Upper lobe of left lung (tissue), 4 donors: Measurements from ENCODE around the gene AGAP1.

Source experiments
- EP300 ChIP-seq, 4 donors: sonication (generic); formaldehyde crosslinking; IDR thresholded peaks; one replicate each; pipeline ENCODE4 v1.5.1; 2017; ENCODE audit warnings: antibody characterized with exemption in 4 of 4, control low read depth in 2 of 4
- POLR2A ChIP-seq, 4 donors: fragments of 450-650 bp; IDR thresholded peaks; one replicate each; pipeline ENCODE4 v1.5.1; 2016 to 2017; ENCODE audit warnings: antibody characterized with exemption in 4 of 4, mild to moderate bottlenecking in 2 of 4
- POLR2AphosphoS5 ChIP-seq, 2 donors: sonication (generic); formaldehyde crosslinking; IDR thresholded peaks; one replicate each; pipeline ENCODE4 v1.5.1; 2017; ENCODE audit warnings: antibody characterized with exemption in 2 of 2
- TF ChIP-seq, protein P1 (sequence below), 6 experiments: fragments of 450-650 bp in 4 of 6; fragments of 200-600 bp in 2 of 6; sonication (generic) in 2 of 6; IDR thresholded peaks; one replicate each; pipeline ENCODE4 v1.5.1; 2016 to 2019; ENCODE audit warnings: antibody characterized with exemption in 6 of 6

DNA sequence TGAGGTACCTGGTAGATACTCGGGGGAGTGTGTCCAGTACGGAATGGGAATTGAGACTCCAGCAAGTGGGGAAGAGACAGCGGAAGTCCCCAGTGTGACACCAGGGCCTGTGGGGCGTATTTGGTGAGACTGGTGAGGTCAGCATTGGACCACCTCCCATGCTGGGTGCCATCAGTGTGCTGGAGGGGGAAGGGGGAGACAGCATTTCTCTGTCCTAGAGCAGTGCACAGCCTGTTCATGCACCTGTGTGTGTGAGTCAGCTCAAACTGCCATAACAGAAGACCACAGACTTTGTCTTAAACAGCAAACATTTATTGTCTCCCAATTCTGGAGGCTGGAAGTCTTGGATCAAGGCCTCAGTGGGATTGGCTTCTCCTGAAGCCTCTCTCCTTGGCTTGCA, 372.5 kb downstream of the AGAP1 start:
- TF ChIP-seq, protein P1, sequence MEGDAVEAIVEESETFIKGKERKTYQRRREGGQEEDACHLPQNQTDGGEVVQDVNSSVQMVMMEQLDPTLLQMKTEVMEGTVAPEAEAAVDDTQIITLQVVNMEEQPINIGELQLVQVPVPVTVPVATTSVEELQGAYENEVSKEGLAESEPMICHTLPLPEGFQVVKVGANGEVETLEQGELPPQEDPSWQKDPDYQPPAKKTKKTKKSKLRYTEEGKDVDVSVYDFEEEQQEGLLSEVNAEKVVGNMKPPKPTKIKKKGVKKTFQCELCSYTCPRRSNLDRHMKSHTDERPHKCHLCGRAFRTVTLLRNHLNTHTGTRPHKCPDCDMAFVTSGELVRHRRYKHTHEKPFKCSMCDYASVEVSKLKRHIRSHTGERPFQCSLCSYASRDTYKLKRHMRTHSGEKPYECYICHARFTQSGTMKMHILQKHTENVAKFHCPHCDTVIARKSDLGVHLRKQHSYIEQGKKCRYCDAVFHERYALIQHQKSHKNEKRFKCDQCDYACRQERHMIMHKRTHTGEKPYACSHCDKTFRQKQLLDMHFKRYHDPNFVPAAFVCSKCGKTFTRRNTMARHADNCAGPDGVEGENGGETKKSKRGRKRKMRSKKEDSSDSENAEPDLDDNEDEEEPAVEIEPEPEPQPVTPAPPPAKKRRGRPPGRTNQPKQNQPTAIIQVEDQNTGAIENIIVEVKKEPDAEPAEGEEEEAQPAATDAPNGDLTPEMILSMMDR (IDR thresholded peaks at IDR 0.05): no peak
- no peak for TF ChIP-seq POLR2AphosphoS5 (IDR thresholded peaks at IDR 0.05)
- TF ChIP-seq POLR2A (IDR thresholded peaks at IDR 0.05): no peak
- no peak for TF ChIP-seq EP300 (IDR thresholded peaks at IDR 0.05)
